WTC11 (cell line): ENCODE measurements around the gene LRFN2. TPM values are rescaled to one million over a fixed set of nuclear protein-coding genes. Genes with fewer than 3 reads are reported as not detected.
A peak's percentile ranks its signal among the peaks of the same experiment; 100 is the strongest.

Source experiments
- ATAC-seq: fragments of 200-7000 bp; cut with Tn5 transposase; 2 replicates; pipeline ENCODE4 v1.10.0; 2021; ENCODE audit warnings: mild to moderate bottlenecking, moderate library complexity
- CTCF ChIA-PET: fragments of 300-600 bp; sonication (Branson Sonifier 250); formaldehyde crosslinking; loops from one replicate; lab custom pipeline; 2021; ENCODE audit warnings: antibody characterized with exemption; lab: Charles Lee
- POLR2A ChIA-PET: fragments of 350-600 bp; sonication (Branson Sonifier 250); formaldehyde crosslinking; loops from one replicate; lab custom pipeline; 2021; ENCODE audit warnings: antibody characterized with exemption; lab: Charles Lee
- DNase-seq: peaks from one replicate; pipeline ENCODE4 v3.0.0; 2021; ENCODE audit warnings: low spot score
- H3K27ac Mint-ChIP-seq: 2 replicates; pipeline ENCODE4 v1.8.0; 2021; ENCODE audit warnings: mixed read lengths
- H3K27me3 Mint-ChIP-seq: 2 replicates; pipeline ENCODE4 v1.8.0; 2021; ENCODE audit warnings: low read depth, mild to moderate bottlenecking, moderate library complexity, mixed read lengths
- H3K36me3 Mint-ChIP-seq: 2 replicates; pipeline ENCODE4 v1.8.0; 2021; ENCODE audit warnings: mixed read lengths
- H3K4me1 Mint-ChIP-seq: 2 replicates; pipeline ENCODE4 v1.8.0; 2022; ENCODE audit warnings: mixed read lengths
- H3K4me3 Mint-ChIP-seq: 2 replicates; pipeline ENCODE4 v1.8.0; 2021; ENCODE audit warnings: mild to moderate bottlenecking, moderate library complexity, mixed read lengths
- H3K9me3 Mint-ChIP-seq: 2 replicates; pipeline ENCODE4 v1.8.0; 2021; ENCODE audit warnings: mixed read lengths
- CREM ChIP-seq: sonication (generic); formaldehyde crosslinking; IDR thresholded peaks from 2 replicates; pipeline ENCODE4 v1.8.1; 2022; ENCODE audit warnings: mild to moderate bottlenecking, missing genetic modification reagents, moderate library complexity
- ETV6 ChIP-seq: sonication (generic); formaldehyde crosslinking; IDR thresholded peaks from 2 replicates; pipeline ENCODE4 v1.8.1; 2022; ENCODE audit warnings: mild to moderate bottlenecking, missing genetic modification reagents
- FOXK1 ChIP-seq: sonication (generic); formaldehyde crosslinking; IDR thresholded peaks from 2 replicates; pipeline ENCODE4 v1.8.0; 2022; ENCODE audit warnings: mild to moderate bottlenecking, moderate library complexity, missing genetic modification reagents
- GRHL2 ChIP-seq: fragments of 250-450 bp; sonication (Bioruptor Pico); IDR thresholded peaks from 2 replicates; pipeline ENCODE4 v1.8.0; 2022; ENCODE audit warnings: mild to moderate bottlenecking, moderate library complexity; ENCODE audit not compliant: insufficient replicate concordance, severe bottlenecking
- GTF2I ChIP-seq: fragments of 250-450 bp; sonication (Bioruptor Pico); conservative IDR thresholded peaks from 2 replicates; pipeline ENCODE4 v1.4.0; 2021; ENCODE audit warnings: mild to moderate bottlenecking
- IRF2 ChIP-seq: sonication (generic); formaldehyde crosslinking; IDR thresholded peaks from 2 replicates; pipeline ENCODE4 v1.8.0; 2022; ENCODE audit warnings: low read depth, missing genetic modification reagents, borderline replicate concordance
- JAZF1 ChIP-seq: fragments of 250-450 bp; sonication (Bioruptor Pico); IDR thresholded peaks from 2 replicates; pipeline ENCODE4 v1.9.0; 2021; ENCODE audit warnings: moderate library complexity, mild to moderate bottlenecking, inconsistent platforms
- NFE2L1 ChIP-seq: sonication (generic); formaldehyde crosslinking; IDR thresholded peaks from 2 replicates; pipeline ENCODE4 v1.8.1; 2023; ENCODE audit warnings: missing genetic modification reagents
- NR2C2 ChIP-seq: sonication (generic); formaldehyde crosslinking; IDR thresholded peaks from 2 replicates; pipeline ENCODE4 v1.8.0; 2022; ENCODE audit warnings: mild to moderate bottlenecking, missing genetic modification reagents
- OVOL2 ChIP-seq: fragments of 250-450 bp; sonication (Bioruptor Pico); IDR thresholded peaks from 2 replicates; pipeline ENCODE4 v1.9.0; 2021; ENCODE audit warnings: mild to moderate bottlenecking, borderline replicate concordance
- SMAD4 ChIP-seq: sonication (generic); formaldehyde crosslinking; IDR thresholded peaks from 2 replicates; pipeline ENCODE4 v1.8.0; 2022; ENCODE audit warnings: mild to moderate bottlenecking, missing genetic modification reagents
- ZNF263 ChIP-seq: sonication (generic); formaldehyde crosslinking; IDR thresholded peaks from 2 replicates; pipeline ENCODE4 v1.8.1; 2022; ENCODE audit warnings: low read depth, mild to moderate bottlenecking, moderate library complexity, missing genetic modification reagents
- ZNF317 ChIP-seq: sonication (generic); formaldehyde crosslinking; IDR thresholded peaks from 2 replicates; pipeline ENCODE4 v1.8.1; 2023; ENCODE audit warnings: low read depth, mild to moderate bottlenecking, moderate library complexity, missing genetic modification reagents, borderline replicate concordance
- ZNF671 ChIP-seq: fragments of 250-450 bp; sonication (Bioruptor Pico); IDR thresholded peaks from 2 replicates; pipeline ENCODE4 v1.8.0; 2021; ENCODE audit warnings: mild to moderate bottlenecking
- total RNA-seq: library from RNA; stranded (reverse); gene quantifications from 3 replicates; pipeline ENCODE4 v1.2.3, GENCODE V29; 2021
- TF ChIP-seq, protein P1 (sequence below): sonication (generic); formaldehyde crosslinking; IDR thresholded peaks from 2 replicates; pipeline ENCODE4 v1.8.0; 2022; ENCODE audit warnings: missing genetic modification reagents
- TF ChIP-seq, protein P2 (sequence below): fragments of 250-450 bp; sonication (Bioruptor Pico); IDR thresholded peaks from 2 replicates; pipeline ENCODE4 v1.9.0; 2021; ENCODE audit warnings: mild to moderate bottlenecking
- TF ChIP-seq, protein P3 (sequence below): sonication (generic); formaldehyde crosslinking; IDR thresholded peaks from 2 replicates; pipeline ENCODE4 v1.8.0; 2022; ENCODE audit warnings: mild to moderate bottlenecking, missing genetic modification reagents
- TF ChIP-seq, protein P4 (sequence below): fragments of 250-450 bp; sonication (Bioruptor Pico); IDR thresholded peaks from 2 replicates; pipeline ENCODE4 v1.8.0; 2021; ENCODE audit warnings: mild to moderate bottlenecking
- TF ChIP-seq, protein P5 (sequence below): sonication (generic); formaldehyde crosslinking; IDR thresholded peaks from 2 replicates; pipeline ENCODE4 v1.8.1; 2023; ENCODE audit warnings: mild to moderate bottlenecking, missing genetic modification reagents, moderate library complexity
- TF ChIP-seq, protein P6 (sequence below): sonication (generic); formaldehyde crosslinking; IDR thresholded peaks from 2 replicates; pipeline ENCODE4 v1.8.0; 2023; ENCODE audit warnings: mild to moderate bottlenecking, missing genetic modification reagents
- TF ChIP-seq, protein P7 (sequence below): sonication (generic); formaldehyde crosslinking; conservative IDR thresholded peaks from 2 replicates; pipeline ENCODE4 v1.8.1; 2022; ENCODE audit warnings: mild to moderate bottlenecking, missing genetic modification reagents

The LRFN2 gene
- total RNA-seq, 1 experiment from 2014 or later: 1.6 TPM

DNA sequence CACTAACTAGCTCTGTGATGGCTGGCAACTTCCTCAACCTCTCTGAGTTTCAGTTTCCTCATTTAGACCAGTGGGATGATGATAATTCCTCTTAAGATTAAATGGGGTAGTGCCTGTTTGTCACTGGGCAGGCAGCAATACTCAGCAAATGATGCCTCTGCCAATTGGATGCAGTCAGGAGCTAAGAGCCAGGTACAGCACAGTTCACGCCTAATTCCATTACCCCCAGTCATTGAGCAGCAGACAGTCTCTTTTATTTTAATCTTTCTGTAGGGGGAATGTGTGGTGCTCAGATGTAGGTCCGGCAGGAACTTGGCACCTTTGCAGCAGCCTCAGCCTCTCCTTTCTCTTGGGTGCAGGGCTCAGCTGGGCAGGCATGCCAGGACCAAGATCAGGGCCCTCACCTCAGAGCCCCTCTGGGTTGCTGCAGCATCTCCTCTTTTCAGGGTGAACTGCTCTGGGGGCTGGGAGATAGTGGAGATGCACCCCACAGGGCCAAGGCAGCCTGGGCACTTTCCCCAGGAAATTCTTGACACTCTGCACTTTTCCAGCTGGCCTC, 243.8 kb downstream of the LRFN2 start:
- POLR2A ChIA-PET: interaction anchor here (0.8 kb wide), 1 partner anchor 21 kb away, joined by 3 read pairs; no protein-coding TSS in a partner anchor
- ATAC-seq (no peak), DNase-seq (no peak)
- no peaks in the 10 kb centered on the region for H3K36me3 Mint-ChIP-seq
- no peak for TF ChIP-seq GRHL2
- no peak for TF ChIP-seq OVOL2 (CRISPR knock-in tag)
- no peak for TF ChIP-seq ZNF263 (CRISPR knock-in tag)
- TF ChIP-seq, protein P1, sequence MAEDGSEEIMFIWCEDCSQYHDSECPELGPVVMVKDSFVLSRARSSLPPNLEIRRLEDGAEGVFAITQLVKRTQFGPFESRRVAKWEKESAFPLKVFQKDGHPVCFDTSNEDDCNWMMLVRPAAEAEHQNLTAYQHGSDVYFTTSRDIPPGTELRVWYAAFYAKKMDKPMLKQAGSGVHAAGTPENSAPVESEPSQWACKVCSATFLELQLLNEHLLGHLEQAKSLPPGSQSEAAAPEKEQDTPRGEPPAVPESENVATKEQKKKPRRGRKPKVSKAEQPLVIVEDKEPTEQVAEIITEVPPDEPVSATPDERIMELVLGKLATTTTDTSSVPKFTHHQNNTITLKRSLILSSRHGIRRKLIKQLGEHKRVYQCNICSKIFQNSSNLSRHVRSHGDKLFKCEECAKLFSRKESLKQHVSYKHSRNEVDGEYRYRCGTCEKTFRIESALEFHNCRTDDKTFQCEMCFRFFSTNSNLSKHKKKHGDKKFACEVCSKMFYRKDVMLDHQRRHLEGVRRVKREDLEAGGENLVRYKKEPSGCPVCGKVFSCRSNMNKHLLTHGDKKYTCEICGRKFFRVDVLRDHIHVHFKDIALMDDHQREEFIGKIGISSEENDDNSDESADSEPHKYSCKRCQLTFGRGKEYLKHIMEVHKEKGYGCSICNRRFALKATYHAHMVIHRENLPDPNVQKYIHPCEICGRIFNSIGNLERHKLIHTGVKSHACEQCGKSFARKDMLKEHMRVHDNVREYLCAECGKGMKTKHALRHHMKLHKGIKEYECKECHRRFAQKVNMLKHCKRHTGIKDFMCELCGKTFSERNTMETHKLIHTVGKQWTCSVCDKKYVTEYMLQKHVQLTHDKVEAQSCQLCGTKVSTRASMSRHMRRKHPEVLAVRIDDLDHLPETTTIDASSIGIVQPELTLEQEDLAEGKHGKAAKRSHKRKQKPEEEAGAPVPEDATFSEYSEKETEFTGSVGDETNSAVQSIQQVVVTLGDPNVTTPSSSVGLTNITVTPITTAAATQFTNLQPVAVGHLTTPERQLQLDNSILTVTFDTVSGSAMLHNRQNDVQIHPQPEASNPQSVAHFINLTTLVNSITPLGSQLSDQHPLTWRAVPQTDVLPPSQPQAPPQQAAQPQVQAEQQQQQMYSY: no peak
- TF ChIP-seq, protein P2, sequence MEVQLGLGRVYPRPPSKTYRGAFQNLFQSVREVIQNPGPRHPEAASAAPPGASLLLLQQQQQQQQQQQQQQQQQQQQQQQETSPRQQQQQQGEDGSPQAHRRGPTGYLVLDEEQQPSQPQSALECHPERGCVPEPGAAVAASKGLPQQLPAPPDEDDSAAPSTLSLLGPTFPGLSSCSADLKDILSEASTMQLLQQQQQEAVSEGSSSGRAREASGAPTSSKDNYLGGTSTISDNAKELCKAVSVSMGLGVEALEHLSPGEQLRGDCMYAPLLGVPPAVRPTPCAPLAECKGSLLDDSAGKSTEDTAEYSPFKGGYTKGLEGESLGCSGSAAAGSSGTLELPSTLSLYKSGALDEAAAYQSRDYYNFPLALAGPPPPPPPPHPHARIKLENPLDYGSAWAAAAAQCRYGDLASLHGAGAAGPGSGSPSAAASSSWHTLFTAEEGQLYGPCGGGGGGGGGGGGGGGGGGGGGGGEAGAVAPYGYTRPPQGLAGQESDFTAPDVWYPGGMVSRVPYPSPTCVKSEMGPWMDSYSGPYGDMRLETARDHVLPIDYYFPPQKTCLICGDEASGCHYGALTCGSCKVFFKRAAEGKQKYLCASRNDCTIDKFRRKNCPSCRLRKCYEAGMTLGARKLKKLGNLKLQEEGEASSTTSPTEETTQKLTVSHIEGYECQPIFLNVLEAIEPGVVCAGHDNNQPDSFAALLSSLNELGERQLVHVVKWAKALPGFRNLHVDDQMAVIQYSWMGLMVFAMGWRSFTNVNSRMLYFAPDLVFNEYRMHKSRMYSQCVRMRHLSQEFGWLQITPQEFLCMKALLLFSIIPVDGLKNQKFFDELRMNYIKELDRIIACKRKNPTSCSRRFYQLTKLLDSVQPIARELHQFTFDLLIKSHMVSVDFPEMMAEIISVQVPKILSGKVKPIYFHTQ: no peak
- no peak for TF ChIP-seq SMAD4 (CRISPR knock-in tag)
- no peak for TF ChIP-seq NR2C2 (CRISPR knock-in tag)
- TF ChIP-seq, protein P3, sequence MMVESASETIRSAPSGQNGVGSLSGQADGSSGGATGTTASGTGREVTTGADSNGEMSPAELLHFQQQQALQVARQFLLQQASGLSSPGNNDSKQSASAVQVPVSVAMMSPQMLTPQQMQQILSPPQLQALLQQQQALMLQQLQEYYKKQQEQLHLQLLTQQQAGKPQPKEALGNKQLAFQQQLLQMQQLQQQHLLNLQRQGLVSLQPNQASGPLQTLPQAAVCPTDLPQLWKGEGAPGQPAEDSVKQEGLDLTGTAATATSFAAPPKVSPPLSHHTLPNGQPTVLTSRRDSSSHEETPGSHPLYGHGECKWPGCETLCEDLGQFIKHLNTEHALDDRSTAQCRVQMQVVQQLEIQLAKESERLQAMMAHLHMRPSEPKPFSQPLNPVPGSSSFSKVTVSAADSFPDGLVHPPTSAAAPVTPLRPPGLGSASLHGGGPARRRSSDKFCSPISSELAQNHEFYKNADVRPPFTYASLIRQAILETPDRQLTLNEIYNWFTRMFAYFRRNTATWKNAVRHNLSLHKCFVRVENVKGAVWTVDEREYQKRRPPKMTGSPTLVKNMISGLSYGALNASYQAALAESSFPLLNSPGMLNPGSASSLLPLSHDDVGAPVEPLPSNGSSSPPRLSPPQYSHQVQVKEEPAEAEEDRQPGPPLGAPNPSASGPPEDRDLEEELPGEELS: no peak
- peaks cover 53% of the 10 kb centered on the region for H3K4me1 Mint-ChIP-seq
- no peaks in the 10 kb centered on the region; the same call in 1 of the 2 replicates for H3K27me3 Mint-ChIP-seq
- no peak overlapping the region for H3K4me3 Mint-ChIP-seq
- no peaks in the 10 kb centered on the region for H3K9me3 Mint-ChIP-seq
- H3K27ac Mint-ChIP-seq: no peak overlapping the region
- CTCF ChIA-PET: interaction anchor here (1.3 to 4.5 kb wide), 7 partner anchors 10 to 244 kb away, joined by 3 to 40 read pairs (median 5); partner anchors contain the start of gene LRFN2

DNA sequence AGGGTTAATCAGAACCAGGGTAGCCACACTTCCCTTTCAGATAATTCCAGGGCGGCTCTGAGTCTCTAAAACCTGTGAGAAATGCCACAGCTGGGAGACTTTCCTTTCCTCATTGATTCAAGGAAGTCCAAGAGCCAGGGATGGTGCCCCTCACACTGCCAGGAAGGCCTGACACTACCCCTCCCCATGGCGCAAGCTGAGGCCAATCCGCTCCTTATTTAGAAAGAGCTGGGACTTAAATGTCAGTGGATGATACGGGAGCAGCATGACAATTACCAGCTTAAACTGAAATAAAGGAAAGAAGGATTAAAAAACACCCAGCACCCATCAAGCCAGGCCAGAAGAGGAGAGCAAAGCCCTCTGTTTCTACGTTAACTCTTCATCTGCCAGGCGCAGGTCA, 244.4 kb downstream of the LRFN2 start:
- CTCF ChIA-PET: interaction anchor here (0.8 to 4.5 kb wide), 6 partner anchors 9 to 245 kb away, joined by 3 to 40 read pairs (median 7); partner anchors contain the start of gene LRFN2
- 0 out of 2 replicates have a peak overlapping the region, but pooled peaks have one; percentile 68 for H3K27ac Mint-ChIP-seq
- H3K36me3 Mint-ChIP-seq: no peaks in the 10 kb centered on the region
- TF ChIP-seq, protein P4, sequence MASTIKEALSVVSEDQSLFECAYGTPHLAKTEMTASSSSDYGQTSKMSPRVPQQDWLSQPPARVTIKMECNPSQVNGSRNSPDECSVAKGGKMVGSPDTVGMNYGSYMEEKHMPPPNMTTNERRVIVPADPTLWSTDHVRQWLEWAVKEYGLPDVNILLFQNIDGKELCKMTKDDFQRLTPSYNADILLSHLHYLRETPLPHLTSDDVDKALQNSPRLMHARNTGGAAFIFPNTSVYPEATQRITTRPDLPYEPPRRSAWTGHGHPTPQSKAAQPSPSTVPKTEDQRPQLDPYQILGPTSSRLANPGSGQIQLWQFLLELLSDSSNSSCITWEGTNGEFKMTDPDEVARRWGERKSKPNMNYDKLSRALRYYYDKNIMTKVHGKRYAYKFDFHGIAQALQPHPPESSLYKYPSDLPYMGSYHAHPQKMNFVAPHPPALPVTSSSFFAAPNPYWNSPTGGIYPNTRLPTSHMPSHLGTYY (CRISPR knock-in tag): no peak
- TF ChIP-seq IRF2 (CRISPR knock-in tag) (no peak), GTF2I (CRISPR knock-in tag) (no peak), ZNF317 (CRISPR knock-in tag) (no peak), JAZF1 (CRISPR knock-in tag) (no peak), ETV6 (CRISPR knock-in tag) (no peak), ZNF671 (CRISPR knock-in tag) (no peak), FOXK1 (CRISPR knock-in tag) (no peak), CREM (no peak), NFE2L1 (CRISPR knock-in tag) (no peak)
- TF ChIP-seq, protein P5, sequence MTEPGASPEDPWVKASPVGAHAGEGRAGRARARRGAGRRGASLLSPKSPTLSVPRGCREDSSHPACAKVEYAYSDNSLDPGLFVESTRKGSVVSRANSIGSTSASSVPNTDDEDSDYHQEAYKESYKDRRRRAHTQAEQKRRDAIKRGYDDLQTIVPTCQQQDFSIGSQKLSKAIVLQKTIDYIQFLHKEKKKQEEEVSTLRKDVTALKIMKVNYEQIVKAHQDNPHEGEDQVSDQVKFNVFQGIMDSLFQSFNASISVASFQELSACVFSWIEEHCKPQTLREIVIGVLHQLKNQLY (CRISPR knock-in tag): no peak
- TF ChIP-seq, protein P6, sequence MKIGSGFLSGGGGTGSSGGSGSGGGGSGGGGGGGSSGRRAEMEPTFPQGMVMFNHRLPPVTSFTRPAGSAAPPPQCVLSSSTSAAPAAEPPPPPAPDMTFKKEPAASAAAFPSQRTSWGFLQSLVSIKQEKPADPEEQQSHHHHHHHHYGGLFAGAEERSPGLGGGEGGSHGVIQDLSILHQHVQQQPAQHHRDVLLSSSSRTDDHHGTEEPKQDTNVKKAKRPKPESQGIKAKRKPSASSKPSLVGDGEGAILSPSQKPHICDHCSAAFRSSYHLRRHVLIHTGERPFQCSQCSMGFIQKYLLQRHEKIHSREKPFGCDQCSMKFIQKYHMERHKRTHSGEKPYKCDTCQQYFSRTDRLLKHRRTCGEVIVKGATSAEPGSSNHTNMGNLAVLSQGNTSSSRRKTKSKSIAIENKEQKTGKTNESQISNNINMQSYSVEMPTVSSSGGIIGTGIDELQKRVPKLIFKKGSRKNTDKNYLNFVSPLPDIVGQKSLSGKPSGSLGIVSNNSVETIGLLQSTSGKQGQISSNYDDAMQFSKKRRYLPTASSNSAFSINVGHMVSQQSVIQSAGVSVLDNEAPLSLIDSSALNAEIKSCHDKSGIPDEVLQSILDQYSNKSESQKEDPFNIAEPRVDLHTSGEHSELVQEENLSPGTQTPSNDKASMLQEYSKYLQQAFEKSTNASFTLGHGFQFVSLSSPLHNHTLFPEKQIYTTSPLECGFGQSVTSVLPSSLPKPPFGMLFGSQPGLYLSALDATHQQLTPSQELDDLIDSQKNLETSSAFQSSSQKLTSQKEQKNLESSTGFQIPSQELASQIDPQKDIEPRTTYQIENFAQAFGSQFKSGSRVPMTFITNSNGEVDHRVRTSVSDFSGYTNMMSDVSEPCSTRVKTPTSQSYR (CRISPR knock-in tag): no peak
- TF ChIP-seq, protein P7, sequence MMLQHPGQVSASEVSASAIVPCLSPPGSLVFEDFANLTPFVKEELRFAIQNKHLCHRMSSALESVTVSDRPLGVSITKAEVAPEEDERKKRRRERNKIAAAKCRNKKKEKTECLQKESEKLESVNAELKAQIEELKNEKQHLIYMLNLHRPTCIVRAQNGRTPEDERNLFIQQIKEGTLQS (CRISPR knock-in tag): no peak

More for the DNA sequence above, 244.4 kb downstream of the LRFN2 start:
- POLR2A ChIA-PET: no interaction called here
- H3K9me3 Mint-ChIP-seq: no peaks in the 10 kb centered on the region
- H3K4me3 Mint-ChIP-seq: no peak overlapping the region
- ATAC-seq (no peak), DNase-seq (no peak)
- H3K4me1 Mint-ChIP-seq: peaks cover 48% of the 10 kb centered on the region
- H3K27me3 Mint-ChIP-seq: no peaks in the 10 kb centered on the region; the same call in 1 of the 2 replicates
